ENCODE results near the gene CRACR2A.

Gene CRACR2A

DNA sequence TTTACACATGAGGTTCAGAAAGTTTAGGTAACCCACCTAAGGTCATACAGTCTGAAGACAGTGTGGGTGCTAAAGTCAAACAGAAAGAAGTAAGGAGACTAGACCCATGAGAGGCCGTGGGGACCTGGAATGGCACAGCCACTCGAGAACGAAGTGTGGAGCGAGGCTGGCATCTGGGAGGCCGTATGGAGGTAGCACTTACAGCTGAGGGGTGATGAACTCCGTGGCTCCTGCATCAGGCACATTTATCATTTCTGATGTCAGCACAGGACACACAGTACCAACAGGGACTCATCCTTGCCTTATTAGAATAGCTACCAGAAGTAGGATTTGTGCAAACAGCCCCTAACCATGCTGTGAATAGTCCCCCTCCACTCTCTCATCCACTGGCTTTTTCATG, 30.5 kb downstream of the CRACR2A start:
- no peak for DNase-seq

DNA sequence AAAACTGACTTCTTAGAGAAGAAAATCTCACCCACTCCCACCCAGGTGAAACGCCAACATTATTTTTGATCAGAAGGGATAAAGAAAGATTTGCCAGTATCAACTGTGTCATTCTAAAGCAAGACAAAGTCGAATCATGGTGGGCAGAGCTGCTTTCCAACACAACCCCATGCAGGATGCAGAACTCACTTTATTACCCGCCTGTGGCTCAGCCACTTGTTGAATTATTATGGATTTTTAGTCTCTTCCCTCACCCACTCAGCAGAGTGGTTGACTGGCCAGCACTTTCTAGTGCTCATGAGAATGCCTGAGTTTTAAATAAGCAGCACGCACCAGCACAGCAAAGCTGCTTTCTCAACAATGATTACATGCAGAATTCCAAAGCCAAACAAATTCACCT, 32.1 kb downstream of the CRACR2A start:
- no peak for DNase-seq

DNA sequence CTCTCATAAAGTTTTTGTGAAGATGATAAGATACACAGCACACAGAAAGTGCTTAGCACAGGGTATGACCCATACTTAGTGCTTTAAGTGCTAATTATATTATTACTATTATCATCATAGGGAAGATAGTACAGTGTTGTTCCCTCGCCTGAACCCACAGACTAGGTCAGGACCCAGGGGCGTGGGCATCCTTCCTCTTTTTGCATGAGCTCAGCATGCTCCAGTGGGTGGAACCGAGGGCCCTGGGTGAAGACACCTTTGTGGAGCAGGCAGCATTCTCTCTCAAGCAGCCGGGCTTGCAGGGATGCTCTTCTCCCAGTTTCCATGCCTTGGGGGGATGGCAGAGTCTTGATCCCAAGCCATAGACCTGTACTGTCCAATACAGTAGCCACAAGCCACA, 34.8 kb downstream of the CRACR2A start:
- no peak for DNase-seq

DNA sequence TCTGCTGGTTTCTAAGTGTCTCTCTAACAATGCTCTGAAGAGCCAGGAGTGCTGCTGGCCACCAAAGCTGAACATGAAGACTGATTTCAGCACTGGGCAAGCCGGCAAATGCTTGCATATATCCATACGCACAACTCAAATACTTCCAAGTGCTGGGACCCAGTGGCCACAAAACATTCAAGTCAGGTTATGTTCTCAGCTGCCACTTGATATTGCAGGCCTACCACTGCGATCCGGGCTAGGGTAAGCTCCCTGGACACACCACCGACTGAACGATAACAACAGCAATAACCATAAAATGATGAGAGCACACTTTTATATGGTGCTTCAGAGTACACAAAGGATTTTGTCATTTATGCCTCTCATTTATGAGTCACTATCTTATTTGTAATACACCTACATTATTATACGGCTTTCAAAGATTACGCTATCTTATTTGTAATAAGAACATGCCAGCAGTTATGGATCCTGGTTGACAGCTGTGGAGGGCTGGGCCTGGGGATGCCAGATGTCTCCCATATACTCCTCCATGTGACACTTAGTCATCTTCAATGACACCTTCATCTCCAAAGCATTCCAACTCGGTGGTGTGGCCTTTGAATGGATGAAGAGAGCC, 35.5 kb downstream of the CRACR2A start:
- DNase-seq = no peak

DNA sequence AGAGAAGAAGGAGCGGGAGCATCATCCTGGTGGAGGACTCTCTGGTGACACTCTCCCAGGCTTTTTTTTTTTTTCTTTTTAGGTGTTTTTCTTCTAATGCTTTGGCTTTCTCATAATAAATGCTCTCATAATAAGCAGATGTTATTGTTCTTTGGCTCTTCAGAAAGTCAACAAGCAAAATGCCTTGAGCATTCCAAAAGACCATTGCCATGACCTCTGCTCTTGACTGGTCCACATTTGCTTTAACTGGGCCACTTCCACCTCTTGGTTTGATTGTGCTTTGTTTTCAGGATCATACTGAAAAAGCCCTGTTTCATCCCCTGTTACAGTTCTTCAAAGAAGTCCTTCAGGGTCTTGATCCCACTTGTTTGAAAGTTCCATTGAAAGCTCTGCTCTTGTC, 36.9 kb downstream of the CRACR2A start:
- DNase-seq = no peak

- no peak for DNase-seq
Measured at GRCh38 chr12:3713947-3714346, 39.0 kb downstream of the CRACR2A start.

- DNase-seq = no peak
Measured at GRCh38 chr12:3713483-3713882, 39.4 kb downstream of the CRACR2A start.

GRCh38 chr12:3712209-3712992, 40.5 kb downstream of the CRACR2A start:
- DNase-seq = no peak

DNA sequence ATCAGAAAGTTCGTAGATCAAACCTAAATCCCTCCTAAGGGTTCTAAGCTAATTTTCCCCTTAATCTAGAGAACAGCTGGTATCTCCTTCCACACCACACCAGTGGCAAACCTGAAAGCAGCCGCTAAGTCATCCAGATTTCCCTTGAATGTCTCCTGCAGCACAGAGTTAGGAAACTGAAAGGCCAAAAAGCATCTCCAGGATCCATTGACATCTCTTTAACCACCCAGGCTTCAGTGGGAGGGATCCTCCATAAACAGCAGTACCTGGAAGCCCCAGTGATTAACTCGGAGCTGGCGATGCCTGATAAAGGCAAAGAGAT, 47.6 kb downstream of the CRACR2A start:
- DNase-seq = no peak

GRCh38 chr12:3704512-3705353, 48.2 kb downstream of the CRACR2A start:
- DNase-seq = no peak

DNA sequence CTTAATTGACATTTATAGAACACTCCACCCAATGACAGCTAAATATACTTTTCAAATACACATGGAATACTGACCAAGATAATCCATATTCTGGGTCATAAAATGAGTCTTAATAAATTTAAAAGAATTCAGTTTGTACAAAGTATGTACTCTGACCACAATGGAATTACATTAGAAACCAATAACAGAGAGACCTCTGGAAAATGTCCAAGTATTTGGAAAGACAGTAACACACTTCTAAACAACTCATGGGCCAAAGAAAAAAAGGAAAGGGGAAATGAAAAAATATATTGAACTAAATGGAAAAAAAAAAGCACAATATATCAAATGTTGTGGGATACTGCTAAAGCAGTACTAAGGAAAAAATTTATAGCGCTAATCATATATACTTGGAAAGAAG, 52.0 kb downstream of the CRACR2A start:
- DNase-seq = no peak

- peak; percentile 97 for DNase-seq
Measured at GRCh38 chr12:3698218-3698974, 54.5 kb downstream of the CRACR2A start.

- no peak for DNase-seq
Measured at GRCh38 chr12:3697311-3697870, 55.5 kb downstream of the CRACR2A start.

DNA sequence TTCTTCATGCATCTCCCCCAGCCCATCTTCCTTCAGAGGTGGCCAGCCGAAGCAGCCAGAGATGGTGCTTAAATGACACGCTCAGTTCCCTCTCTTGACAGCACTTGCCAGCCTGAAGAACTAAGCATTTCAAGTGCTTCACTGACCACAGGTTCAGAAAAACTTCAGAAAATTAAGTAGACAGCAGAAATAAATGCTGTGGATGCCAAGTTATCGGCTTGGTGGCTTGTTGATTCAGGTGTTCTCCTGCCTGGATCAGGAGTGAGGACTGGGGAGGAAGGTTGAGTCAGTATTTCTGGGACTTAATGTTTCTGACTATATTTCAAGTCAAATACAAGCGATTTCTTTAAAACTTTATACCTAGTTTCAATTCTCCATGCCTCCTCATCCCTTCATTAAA, 58.2 kb downstream of the CRACR2A start:
- DNase-seq = no peak

GRCh38 chr12:3692616-3693365, 60.1 kb downstream of the CRACR2A start:
- no peak for DNase-seq

- DNase-seq = no peak
Measured at GRCh38 chr12:3686463-3686862, 66.4 kb downstream of the CRACR2A start.

DNA sequence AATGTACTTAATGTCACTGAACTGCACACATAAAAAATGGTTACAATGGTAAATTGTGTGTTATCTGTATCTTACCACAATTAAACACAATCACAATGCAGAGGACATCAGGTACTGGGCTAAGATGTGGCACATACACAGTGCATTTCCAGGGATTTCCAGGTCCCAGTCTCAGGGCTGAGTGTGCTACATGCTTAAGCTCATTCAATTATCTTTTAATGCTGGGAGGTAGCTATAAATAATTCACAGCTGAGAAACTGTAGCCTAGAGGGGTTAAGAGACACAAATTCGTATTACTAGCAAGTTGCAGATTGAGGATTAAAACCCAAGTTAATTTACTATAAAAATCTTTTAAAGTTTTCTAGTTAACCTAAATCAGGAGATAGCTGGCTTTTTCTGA, 67.1 kb downstream of the CRACR2A start:
- no peak for DNase-seq

- DNase-seq = no peak
Measured at GRCh38 chr12:3684449-3685051, 68.4 kb downstream of the CRACR2A start.

DNA sequence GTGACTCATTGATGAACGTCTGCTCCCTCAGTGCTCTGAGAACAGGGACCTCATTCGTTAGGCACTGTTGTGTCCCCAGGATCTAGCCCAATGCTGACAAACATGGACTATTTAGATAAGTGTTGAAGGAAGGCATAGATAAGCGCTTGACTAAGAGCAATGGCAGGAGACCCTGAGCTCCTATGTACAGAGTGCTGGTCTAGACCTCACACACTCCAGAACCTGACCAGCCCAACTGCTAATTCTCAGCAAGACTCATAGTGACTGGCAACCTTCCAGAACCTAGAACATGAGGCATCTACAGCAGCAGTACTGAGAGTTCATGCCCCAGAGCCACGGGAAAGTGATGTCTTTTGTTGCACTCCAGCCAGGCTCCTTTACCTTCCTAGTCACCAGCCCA, 69.2 kb downstream of the CRACR2A start:
- no peak for DNase-seq

GRCh38 chr12:3681595-3682061, 71.3 kb downstream of the CRACR2A start:
- no peak for DNase-seq

- DNase-seq = peak; percentile 38
Measured at GRCh38 chr12:3680919-3681594, 71.9 kb downstream of the CRACR2A start.

Measured in NCI-H2029 treated with DMSO at 0.1 percent for 48 hours (cell line).